Adrenal gland (tissue), 5 donors: ENCODE results near the gene BOLA2B.
"Not testable (repeated sequence)": the region's sequence is repeated elsewhere in the genome, so short reads cannot be mapped to it uniquely, and the experiment has no call there.

Experiments used
- CTCF ChIP-seq, 6 experiments: fragments of 450-650 bp in 4 of 6; fragments of 200-600 bp in 2 of 6; sonication (generic) in 1 of 6; IDR thresholded peaks; 1 replicate in 5 of 6; 2 replicates in 1 of 6; pipeline versions ENCODE4 v1.5.1 to v1.8.0; 2016 to 2021; ENCODE audit warnings: antibody characterized with exemption in 6 of 6, mild to moderate bottlenecking in 2 of 6, moderate library complexity in 1 of 6
- POLR2A ChIP-seq, 2 donors: fragments of 450-650 bp; IDR thresholded peaks; one replicate each; pipeline ENCODE4 v1.6.1; 2017; ENCODE audit warnings: antibody characterized with exemption in 2 of 2, mild to moderate bottlenecking in 2 of 2, moderate library complexity in 1 of 2
- donor health status: DM: no; HTN: no; CAD: no.

- TF ChIP-seq CTCF, POLR2A (IDR thresholded peaks at IDR 0.05): not testable (repeated sequence)
These were observed 883 bp upstream of the BOLA2B start for GRCh38 chr16:30194172-30194925.
